Activated CD4-positive, alpha-beta T cell treated with anti-CD3 and anti-CD28 coated beads, Interleukin-2, amount 10 ng/mL, durations not matched to agents 24 days and 14 days (primary cell): ENCODE measurements around the gene HSPH1. TPM values are rescaled to one million over a fixed set of nuclear protein-coding genes. Genes with fewer than 3 reads are reported as not detected.
"Not testable (repeated sequence)": the region's sequence is repeated elsewhere in the genome, so short reads cannot be mapped to it uniquely, and the experiment has no call there.

ENCODE experiments used
- DNase-seq: peaks from one replicate; pipeline ENCODE4 v3.0.0; 2022
- H3K27ac Mint-ChIP-seq: one replicate; pipeline ENCODE4 v1.8.0; 2022; ENCODE audit warnings: mild to moderate bottlenecking, mixed read lengths
- H3K27me3 Mint-ChIP-seq: one replicate; pipeline ENCODE4 v1.8.0; 2022; ENCODE audit warnings: mixed read lengths
- H3K36me3 Mint-ChIP-seq: one replicate; pipeline ENCODE4 v1.8.0; 2022; ENCODE audit warnings: low read depth, mild to moderate bottlenecking, mixed read lengths
- H3K4me1 Mint-ChIP-seq: one replicate; pipeline ENCODE4 v1.8.0; 2021; ENCODE audit warnings: mixed read lengths
- H3K4me3 Mint-ChIP-seq: one replicate; pipeline ENCODE4 v1.8.0; 2022; ENCODE audit warnings: mild to moderate bottlenecking, moderate library complexity, mixed read lengths
- H3K9me3 Mint-ChIP-seq: one replicate; pipeline ENCODE4 v1.8.0; 2021; ENCODE audit warnings: mixed read lengths
- intact Hi-C: fragments of 100-400 bp; cut with micrococcal nuclease; formaldehyde crosslinking; loops from one replicate; pipeline ENCODE4 v1.15.1; 2023
- total RNA-seq: library from RNA; stranded (reverse); gene quantifications from 2 replicates; pipeline ENCODE4 v1.2.3, GENCODE V29; 2022

Gene HSPH1
- total RNA-seq, 1 donor from 2014 or later = 381 TPM

DNA sequence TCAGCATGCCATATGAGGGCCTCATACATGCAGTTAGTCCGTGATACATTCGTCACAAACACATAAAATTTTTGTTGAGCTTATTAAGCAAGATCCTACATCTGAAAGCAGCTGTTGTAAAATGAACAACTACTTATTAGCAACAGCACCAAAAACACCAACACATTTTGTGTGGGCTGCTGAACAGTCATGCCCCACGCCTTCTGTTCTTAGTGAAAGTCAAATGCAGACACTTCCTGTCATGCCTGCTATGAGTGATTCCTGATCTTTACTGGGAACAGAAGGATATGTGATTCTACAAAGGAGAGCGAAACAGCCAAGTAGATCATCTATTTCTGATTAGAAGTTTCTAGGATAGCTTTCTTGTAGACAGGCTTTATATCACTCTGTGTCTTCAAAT is 33.9 kb upstream of the HSPH1 start:
- Mint-ChIP-seq H3K36me3 (no peaks in the 10 kb centered on the region), H3K4me1 (peaks cover 12% of the 10 kb centered on the region), H3K27me3 (peaks cover 26% of the 10 kb centered on the region), H3K4me3 (no peak overlapping the region), H3K27ac (no peak overlapping the region), H3K9me3 (peaks cover 5% of the 10 kb centered on the region)
- intact Hi-C loops = no loop called here
- no peak for DNase-seq

DNA sequence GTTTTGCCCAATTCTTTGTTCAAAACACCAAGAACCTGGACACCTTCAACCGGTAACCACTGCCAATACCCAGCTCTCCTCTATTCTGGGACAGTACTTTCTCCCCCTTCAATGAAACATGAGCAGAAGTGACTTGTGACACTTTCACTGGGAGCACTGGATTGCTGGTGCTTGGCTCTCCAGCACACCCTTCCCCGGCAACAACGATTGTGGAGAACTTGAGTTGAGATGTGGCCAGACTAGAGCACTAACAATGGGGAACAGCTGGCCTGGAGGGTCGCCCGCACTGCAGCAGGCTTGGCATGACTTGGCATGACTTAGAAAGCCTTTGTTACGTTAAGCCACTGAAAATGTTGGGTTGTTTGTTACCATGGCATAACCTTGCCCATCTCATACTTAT is 30.6 kb upstream of the HSPH1 start:
- Mint-ChIP-seq H3K36me3 (no peaks in the 10 kb centered on the region), H3K9me3 (peaks cover 5% of the 10 kb centered on the region), H3K27me3 (peaks cover 27% of the 10 kb centered on the region), H3K27ac (no peak overlapping the region), H3K4me1 (peaks cover 9% of the 10 kb centered on the region), H3K4me3 (no peak overlapping the region)
- DNase-seq = no peak
- intact Hi-C loops = no loop called here

DNA sequence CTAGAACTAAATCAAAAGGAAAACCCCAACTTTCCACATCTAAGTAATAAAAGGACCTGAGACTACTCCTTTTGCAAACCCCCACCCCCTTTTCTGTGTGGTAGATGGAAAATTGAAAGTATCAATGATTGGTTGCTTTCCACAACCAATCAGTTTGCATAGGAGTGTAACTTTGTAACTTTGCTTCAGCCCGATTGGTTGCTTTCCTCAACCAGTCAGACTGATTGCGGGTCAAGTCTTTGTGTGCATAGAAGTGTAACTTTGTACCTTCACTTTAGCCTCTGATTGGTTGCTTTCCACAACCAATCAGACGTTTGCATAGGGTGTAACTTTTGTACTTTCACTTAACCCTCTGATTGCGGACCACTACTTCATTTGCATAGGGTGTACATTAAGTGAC is 30.0 kb upstream of the HSPH1 start:
- no peak overlapping the region for H3K4me3 Mint-ChIP-seq
- H3K4me1 Mint-ChIP-seq = peaks cover 9% of the 10 kb centered on the region
- intact Hi-C loops = no loop called here
- H3K27me3 Mint-ChIP-seq = peaks cover 25% of the 10 kb centered on the region
- no peak overlapping the region for H3K27ac Mint-ChIP-seq
- peaks cover 5% of the 10 kb centered on the region for H3K9me3 Mint-ChIP-seq
- no peak for DNase-seq
- no peaks in the 10 kb centered on the region for H3K36me3 Mint-ChIP-seq

DNA sequence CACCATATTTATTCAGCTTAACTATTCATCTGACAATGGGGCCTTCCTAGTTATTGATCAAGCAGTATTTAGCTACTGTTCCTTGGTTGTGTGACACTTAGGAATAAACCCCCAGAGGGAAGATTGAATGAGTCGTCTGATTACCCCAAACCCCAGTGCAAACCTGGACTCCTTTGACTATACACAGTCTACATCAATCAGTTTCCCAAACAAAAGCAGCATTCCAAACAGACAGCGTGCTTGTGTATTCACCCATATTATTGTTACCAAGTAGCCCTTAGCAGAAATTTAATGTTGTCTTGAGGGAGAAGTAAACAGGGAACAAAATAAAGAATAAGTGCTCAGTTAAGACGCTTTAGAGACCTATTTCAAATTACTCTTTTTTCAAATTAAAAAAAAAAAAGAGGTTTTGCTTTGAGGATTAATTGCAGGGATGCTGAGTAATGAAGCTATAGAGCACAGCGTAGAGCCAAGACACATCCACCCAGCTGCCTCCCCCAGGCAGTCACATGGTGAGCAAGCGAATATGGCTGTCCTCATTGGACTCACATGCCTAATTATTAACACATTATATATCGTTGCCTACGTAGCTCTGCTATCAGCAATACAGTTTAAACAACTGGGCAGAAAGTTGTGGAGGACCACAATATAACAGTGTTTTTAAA is 23.4 kb upstream of the HSPH1 start:
- Mint-ChIP-seq H3K27me3 (peaks cover 13% of the 10 kb centered on the region), H3K4me1 (no peaks in the 10 kb centered on the region), H3K4me3 (no peak overlapping the region), H3K36me3 (no peaks in the 10 kb centered on the region), H3K9me3 (no peaks in the 10 kb centered on the region), H3K27ac (no peak overlapping the region)
- intact Hi-C loops = no loop called here
- DNase-seq = no peak

DNA sequence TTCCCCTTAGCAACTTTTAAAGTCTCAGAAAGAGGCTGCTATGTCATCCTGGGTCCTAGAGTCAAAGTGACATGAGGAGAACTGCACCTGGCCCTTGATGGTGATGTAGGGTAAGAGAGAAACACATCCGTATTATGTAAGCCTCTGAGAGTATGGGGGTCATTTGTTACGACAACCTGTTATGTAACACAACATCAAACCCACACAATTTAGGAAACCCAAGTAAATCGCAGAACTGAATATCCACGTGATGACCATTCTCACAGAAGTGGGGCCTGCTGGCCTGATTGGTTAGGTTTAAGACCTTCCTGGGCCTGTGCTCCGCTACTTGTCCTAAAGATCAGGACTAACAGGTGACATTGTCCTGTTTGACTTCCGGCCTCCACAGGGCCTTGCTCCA is 22.7 kb upstream of the HSPH1 start:
- no peaks in the 10 kb centered on the region for H3K9me3 Mint-ChIP-seq
- no peak overlapping the region for H3K27ac Mint-ChIP-seq
- intact Hi-C loops = no loop called here
- H3K27me3 Mint-ChIP-seq = peaks cover 8% of the 10 kb centered on the region
- no peaks in the 10 kb centered on the region for H3K36me3 Mint-ChIP-seq
- H3K4me1 Mint-ChIP-seq = no peaks in the 10 kb centered on the region
- no peak for DNase-seq
- H3K4me3 Mint-ChIP-seq = no peak overlapping the region

DNA sequence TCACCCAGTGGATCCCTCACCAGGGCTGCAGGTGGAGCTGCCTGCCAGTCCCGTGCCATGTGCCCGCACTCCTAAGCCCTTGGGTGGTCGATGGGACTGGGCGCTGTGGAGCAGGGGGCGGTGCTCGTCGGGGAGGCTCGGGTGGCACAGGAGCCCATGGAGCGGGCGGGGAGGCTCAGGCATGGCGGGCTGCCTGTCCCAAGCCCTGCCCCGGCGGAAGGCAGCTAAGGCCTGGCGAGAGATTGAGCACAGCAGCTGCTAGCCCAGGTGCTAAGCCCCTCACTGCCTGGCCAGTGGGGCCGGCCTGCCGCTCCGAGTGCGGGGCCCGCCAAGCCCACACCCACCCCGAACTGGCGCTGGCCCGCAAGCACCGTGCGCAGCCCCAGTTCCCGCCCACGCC is 21.3 kb upstream of the HSPH1 start:
- DNase-seq = no peak
- intact Hi-C loops = no loop called here
- H3K4me1 Mint-ChIP-seq = peaks cover 4% of the 10 kb centered on the region
- H3K27me3 Mint-ChIP-seq = peaks cover 4% of the 10 kb centered on the region
- no peaks in the 10 kb centered on the region for H3K36me3 Mint-ChIP-seq
- no peak overlapping the region for H3K4me3 Mint-ChIP-seq
- H3K27ac Mint-ChIP-seq = no peak overlapping the region
- no peaks in the 10 kb centered on the region for H3K9me3 Mint-ChIP-seq

DNA sequence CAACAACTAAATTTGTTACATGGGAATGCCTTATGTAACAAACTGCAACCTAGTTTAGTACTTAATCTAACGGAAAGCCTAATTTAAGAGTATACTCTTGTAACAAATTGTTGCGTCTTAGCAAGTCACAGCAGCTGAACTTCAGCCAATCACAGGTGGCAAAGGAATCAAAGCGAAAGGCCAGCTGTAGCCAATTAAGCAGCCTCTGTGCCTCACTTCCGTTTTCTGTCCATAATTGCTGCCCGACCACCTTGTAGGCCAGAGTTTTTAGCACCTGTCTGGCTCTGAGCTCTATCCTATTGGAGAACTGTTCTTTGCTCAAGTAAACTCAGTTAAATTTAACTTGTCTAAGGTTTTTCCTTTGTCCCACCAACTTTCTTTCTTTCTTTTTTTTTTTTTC is 18.1 kb upstream of the HSPH1 start:
- Mint-ChIP-seq H3K4me3 (no peak overlapping the region), H3K36me3 (no peaks in the 10 kb centered on the region), H3K4me1 (peaks cover 4% of the 10 kb centered on the region), H3K27ac (no peak overlapping the region), H3K27me3 (no peaks in the 10 kb centered on the region), H3K9me3 (no peaks in the 10 kb centered on the region)
- no peak for DNase-seq
- intact Hi-C loops = no loop called here

DNA sequence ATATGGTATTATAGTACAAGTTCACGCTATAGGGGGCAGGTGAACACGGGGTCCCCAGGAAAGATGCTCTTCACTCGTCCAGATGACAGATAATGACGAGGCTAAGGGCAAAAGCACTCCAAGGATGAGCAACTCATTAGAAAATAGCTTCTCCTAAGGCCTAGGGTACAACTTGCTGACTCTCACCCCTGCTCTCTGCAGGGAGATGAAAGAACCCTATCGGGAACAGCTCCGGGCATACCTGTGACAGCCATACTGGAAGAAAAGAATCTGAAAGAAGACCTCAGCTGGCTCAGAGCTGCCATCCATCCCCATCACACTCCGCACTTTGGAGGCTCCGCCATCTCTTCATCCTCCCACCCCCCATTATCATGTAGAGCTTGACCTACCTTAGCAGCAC is 17.5 kb upstream of the HSPH1 start:
- Mint-ChIP-seq H3K4me1 (peaks cover 4% of the 10 kb centered on the region), H3K27ac (no peak overlapping the region), H3K9me3 (no peaks in the 10 kb centered on the region), H3K36me3 (no peaks in the 10 kb centered on the region), H3K4me3 (no peak overlapping the region), H3K27me3 (no peaks in the 10 kb centered on the region)
- no peak for DNase-seq
- intact Hi-C loops = no loop called here

DNA sequence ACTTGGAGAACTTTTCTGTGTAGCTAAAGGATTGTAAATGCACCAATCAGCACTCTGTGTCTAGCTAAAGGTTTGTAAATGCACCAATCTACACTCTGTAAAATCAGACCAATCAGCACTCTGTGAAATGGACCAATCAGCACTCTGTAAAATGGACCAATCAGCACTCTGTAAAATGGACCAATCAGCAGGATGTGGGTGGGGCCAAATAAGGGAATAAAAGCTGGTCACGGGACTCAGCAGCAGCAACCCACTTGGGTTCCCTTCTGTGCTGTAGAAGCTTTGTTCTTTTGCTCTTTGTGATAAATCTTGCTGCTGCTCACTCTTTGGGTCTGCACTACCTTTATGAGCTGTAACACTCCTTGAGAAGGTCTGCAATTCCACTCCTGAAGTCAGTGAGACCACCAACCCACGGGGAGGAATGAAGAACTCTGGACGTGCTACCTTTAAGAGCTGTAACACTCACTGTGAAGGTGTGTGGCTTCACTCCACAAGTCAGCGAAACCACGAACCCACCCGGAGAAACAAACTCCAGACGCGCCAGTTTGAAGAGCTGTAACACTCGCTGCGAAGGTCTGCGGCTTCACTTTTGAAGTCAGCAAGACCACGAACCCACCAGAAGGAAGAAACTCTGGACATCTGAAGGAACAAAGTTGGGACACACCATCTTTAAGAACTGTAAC is 16.2 kb upstream of the HSPH1 start:
- intact Hi-C loops, H3K9me3 Mint-ChIP-seq, H3K27ac Mint-ChIP-seq, H3K36me3 Mint-ChIP-seq, H3K4me1 Mint-ChIP-seq, DNase-seq, H3K27me3 Mint-ChIP-seq, H3K4me3 Mint-ChIP-seq: not testable (repeated sequence)

DNA sequence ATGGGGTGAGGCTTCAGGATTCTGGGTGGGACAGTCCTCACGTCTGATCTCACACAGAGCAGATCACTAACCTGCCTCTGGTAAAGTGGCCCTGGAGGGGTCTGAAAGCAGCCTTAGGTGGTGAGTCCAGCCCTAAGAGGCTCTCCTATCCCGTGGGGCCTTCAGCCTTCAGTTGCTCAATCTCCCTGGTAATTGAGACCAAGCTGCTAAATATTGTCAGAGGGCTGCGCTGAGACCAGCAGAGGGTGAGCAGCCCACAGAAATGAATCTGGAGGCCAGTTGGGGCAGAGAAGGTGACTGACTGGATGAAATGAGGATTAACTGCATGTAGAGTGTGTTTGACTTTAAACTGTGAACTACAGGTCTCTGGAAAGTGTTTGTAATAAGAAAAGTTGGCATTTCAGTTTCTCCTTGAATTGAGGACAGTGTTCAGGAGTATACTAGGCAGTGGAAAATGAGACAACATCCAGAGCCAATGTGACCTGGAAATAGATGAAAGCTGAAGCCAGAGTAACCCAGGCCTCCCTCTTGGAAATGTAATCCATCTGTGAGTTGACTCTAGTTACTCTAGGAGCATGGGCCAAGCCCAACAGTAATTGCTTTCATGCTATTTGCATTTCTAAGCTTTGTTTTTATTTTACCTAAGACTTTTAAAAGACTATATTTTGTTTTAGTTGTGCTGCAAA is 14.3 kb upstream of the HSPH1 start:
- intact Hi-C loops = no loop called here
- Mint-ChIP-seq H3K36me3 (no peaks in the 10 kb centered on the region), H3K27me3 (peaks cover 10% of the 10 kb centered on the region), H3K4me3 (no peak overlapping the region), H3K9me3 (no peaks in the 10 kb centered on the region), H3K4me1 (peaks cover 6% of the 10 kb centered on the region), H3K27ac (no peak overlapping the region)
- no peak for DNase-seq

DNA sequence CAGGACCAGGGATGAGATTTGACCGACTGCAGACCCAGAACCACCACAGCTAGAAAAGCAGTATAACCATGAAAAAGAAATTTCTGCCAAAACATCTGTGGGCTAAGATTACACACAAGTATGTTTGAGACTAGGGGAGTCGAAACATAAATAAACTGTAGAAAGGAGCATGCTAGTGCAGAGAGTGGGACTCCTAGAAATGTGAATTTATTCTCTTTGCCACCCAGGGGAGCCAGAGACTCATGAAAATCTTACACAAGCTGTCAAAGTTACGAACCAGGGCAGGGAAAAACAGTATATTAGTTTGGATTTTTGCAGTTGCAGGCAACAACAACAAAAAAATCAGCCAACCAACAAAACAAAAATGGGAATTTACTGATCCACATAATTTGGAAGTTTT is 12.3 kb upstream of the HSPH1 start:
- Mint-ChIP-seq H3K27me3 (peaks cover 10% of the 10 kb centered on the region), H3K4me1 (peaks cover 13% of the 10 kb centered on the region), H3K4me3 (no peak overlapping the region), H3K27ac (no peak overlapping the region), H3K36me3 (no peaks in the 10 kb centered on the region), H3K9me3 (no peaks in the 10 kb centered on the region)
- no peak for DNase-seq
- intact Hi-C loops = no loop called here

DNA sequence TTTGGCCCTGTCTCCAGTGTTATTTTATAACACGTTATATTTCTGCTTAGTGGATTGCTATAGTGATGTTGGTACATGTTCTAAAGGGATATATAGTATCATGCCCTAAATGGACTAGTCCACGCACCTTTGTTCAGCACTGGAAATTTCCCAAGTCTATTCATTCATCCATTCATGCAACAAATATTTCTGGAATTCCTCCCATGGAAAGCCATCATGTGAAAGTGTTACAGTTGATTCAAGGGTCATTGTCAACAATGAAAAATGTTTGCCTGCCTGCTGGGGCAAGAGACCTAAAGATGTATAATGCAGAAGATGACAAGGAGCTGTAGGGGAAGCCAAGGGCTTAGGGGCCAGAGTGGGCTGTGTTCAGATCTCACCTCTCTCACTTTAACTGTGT is 10.8 kb upstream of the HSPH1 start:
- Mint-ChIP-seq H3K36me3 (no peaks in the 10 kb centered on the region), H3K4me3 (no peak overlapping the region), H3K27me3 (peaks cover 10% of the 10 kb centered on the region), H3K27ac (no peak overlapping the region), H3K4me1 (peaks cover 19% of the 10 kb centered on the region), H3K9me3 (no peaks in the 10 kb centered on the region)
- intact Hi-C loops = no loop called here
- no peak for DNase-seq

DNA sequence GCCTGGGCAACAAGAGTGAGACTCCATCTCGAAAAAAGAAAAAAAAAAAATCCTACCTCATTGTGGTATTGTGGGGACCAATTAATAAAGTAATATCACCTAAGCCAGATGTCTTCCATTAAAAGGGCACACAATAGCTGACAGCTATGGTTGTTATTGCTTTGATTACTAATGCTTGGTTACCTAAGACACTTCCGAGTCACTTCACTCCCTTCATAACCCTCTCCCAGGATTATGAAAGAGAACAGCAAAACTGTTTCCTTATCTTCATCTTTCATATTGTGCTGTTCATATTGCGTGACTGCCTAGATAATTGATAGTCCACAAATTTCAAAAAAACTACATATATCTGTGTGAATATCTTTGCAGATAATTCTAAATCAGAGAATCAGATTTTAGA is 10.3 kb upstream of the HSPH1 start:
- no peak overlapping the region for H3K27ac Mint-ChIP-seq
- H3K9me3 Mint-ChIP-seq = no peaks in the 10 kb centered on the region
- DNase-seq = no peak
- H3K4me1 Mint-ChIP-seq = peaks cover 22% of the 10 kb centered on the region
- intact Hi-C loops = no loop called here
- H3K36me3 Mint-ChIP-seq = no peaks in the 10 kb centered on the region
- H3K27me3 Mint-ChIP-seq = peaks cover 10% of the 10 kb centered on the region
- no peak overlapping the region for H3K4me3 Mint-ChIP-seq

DNA sequence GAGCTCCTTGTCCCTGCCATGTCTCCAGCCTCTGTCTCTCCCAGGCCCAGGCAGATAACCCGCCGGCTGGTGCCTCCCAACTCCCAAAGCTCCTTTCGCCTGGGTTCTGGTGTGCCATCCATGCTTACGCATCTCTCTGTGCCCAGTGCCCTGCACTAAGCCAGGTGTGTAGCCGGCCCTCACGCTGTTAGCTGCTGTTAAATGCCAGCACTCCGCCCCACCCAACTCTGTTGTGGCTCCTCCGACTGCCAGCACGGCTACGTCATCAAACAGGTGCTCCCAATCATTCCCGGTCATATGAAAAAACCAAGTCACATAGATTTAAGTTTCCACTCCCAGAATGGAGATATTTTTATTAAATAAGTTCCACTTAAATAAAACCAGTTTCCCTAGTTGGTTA is 7.0 kb upstream of the HSPH1 start:
- Mint-ChIP-seq H3K4me1 (peaks cover 23% of the 10 kb centered on the region), H3K4me3 (no peak overlapping the region), H3K9me3 (no peaks in the 10 kb centered on the region), H3K27me3 (peaks cover 8% of the 10 kb centered on the region), H3K27ac (peak overlapping the region; percentile 65), H3K36me3 (no peaks in the 10 kb centered on the region)
- intact Hi-C loops = loop anchor here (10.0 kb wide), 1 partner anchor 794 kb away; no protein-coding TSS in a partner anchor
- DNase-seq = no peak
